Occipital lobe (tissue), 2 donors: ENCODE data around the gene FUZ. TPM values are rescaled to one million over a fixed set of nuclear protein-coding genes. Genes with fewer than 3 reads are reported as not detected.

Experiments
- DNase-seq: peaks from one replicate; lab custom pipeline; 2025; lab: John Stamatoyannopoulos, UW
- total RNA-seq: library from RNA; depleted of rRNA; stranded (reverse); fragments of >200 nt; gene quantifications from one replicate; pipeline ENCODE4 v1.2.3, GENCODE V29; 2014

The FUZ gene
- 21.7 TPM for total RNA-seq

GRCh38 chr19:49812997-49813861, at the start of gene FUZ:
FUZ (minus strand) TSS chr19:49813292; CDS start chr19:49813106, 186 bp downstream.
- peak; percentile 95 for DNase-seq

- DNase-seq, result no peak
Measured at GRCh38 chr19:49862391-49863253, 49.5 kb upstream of the FUZ start.

- DNase-seq, result no peak
Measured at GRCh38 chr19:49861541-49862378, 48.7 kb upstream of the FUZ start.

GRCh38 chr19:49861107-49861506, 48.0 kb upstream of the FUZ start:
- DNase-seq, result no peak

- DNase-seq, result no peak
Measured at GRCh38 chr19:49860336-49861102, 47.4 kb upstream of the FUZ start.

- no peak for DNase-seq
Measured at GRCh38 chr19:49859682-49860335, 46.7 kb upstream of the FUZ start.

- peak; percentile 9 for DNase-seq
Measured at GRCh38 chr19:49858088-49858985, 45.2 kb upstream of the FUZ start.

- no peak for DNase-seq
Measured at GRCh38 chr19:49857838-49858087, 44.7 kb upstream of the FUZ start.

- no peak for DNase-seq
Measured at GRCh38 chr19:49857061-49857837, 44.2 kb upstream of the FUZ start.

- DNase-seq, result no peak
Measured at GRCh38 chr19:49856574-49857021, 43.5 kb upstream of the FUZ start.

GRCh38 chr19:49855676-49856573, 42.8 kb upstream of the FUZ start:
- DNase-seq, result no peak

- no peak for DNase-seq
Measured at GRCh38 chr19:49855277-49855675, 42.2 kb upstream of the FUZ start.

- DNase-seq, result no peak
Measured at GRCh38 chr19:49854378-49855263, 41.5 kb upstream of the FUZ start.

GRCh38 chr19:49853852-49854377, 40.8 kb upstream of the FUZ start:
- DNase-seq, result no peak

GRCh38 chr19:49852631-49853126, 39.6 kb upstream of the FUZ start:
- DNase-seq, result no peak
